Neural cell (in vitro differentiated cells): ENCODE results near the gene MYO3B. TPM values are rescaled to one million over a fixed set of nuclear protein-coding genes. Genes with fewer than 3 reads are reported as not detected.

Experiments
- H2AFZ ChIP-seq: fragments of 200-600, 300-800 bp; sonication (generic), shearing (Covaris generic); 2 replicates; pipeline ENCODE4 v1.6.0; 2014; ENCODE audit warnings: low read depth, mild to moderate bottlenecking, antibody characterized with exemption, low read length, moderate library complexity
- H3F3A ChIP-seq: fragments of 200-600 bp; shearing (Covaris generic); 2 replicates; pipeline ENCODE4 v1.6.1; 2016; ENCODE audit warnings: mild to moderate bottlenecking, moderate library complexity, mixed read lengths, antibody characterized with exemption, low read length; ENCODE audit not compliant: insufficient read depth, poor library complexity, severe bottlenecking
- H3K27ac ChIP-seq: fragments of 200-600, 300-800 bp; sonication (generic), shearing (Covaris generic); 2 replicates; pipeline ENCODE4 v1.5.1; 2014; ENCODE audit warnings: mild to moderate bottlenecking, low read length, moderate library complexity
- H3K27me3 ChIP-seq: fragments of 300-800, 200-600 bp; sonication (generic), shearing (Covaris generic); 2 replicates; pipeline ENCODE4 v1.6.0; 2014; ENCODE audit warnings: mild to moderate bottlenecking, low read depth, low read length, moderate library complexity; ENCODE audit not compliant: insufficient read depth
- H3K36me3 ChIP-seq: fragments of 300-800, 200-600 bp; sonication (generic), shearing (Covaris generic); 2 replicates; pipeline ENCODE4 v1.5.1; 2014; ENCODE audit warnings: mild to moderate bottlenecking, antibody characterized with exemption, low read length, moderate library complexity; ENCODE audit not compliant: insufficient read depth
- H3K4me2 ChIP-seq: fragments of 300-800, 200-600 bp; sonication (generic), shearing (Covaris generic); 2 replicates; pipeline ENCODE4 v1.6.0; 2014; ENCODE audit warnings: mild to moderate bottlenecking, low read length
- H3K4me3 ChIP-seq: fragments of 300-800, 200-600 bp; sonication (generic), shearing (Covaris generic); 2 replicates; pipeline ENCODE4 v1.5.1; 2014; ENCODE audit warnings: mild to moderate bottlenecking, low read length, moderate library complexity
- H3K79me2 ChIP-seq: fragments of 200-600 bp; shearing (Covaris generic); replicated peaks from 2 replicates; pipeline ENCODE4 v1.6.0; 2014; ENCODE audit warnings: mild to moderate bottlenecking, low read length, moderate library complexity; ENCODE audit not compliant: insufficient read depth
- H3K9ac ChIP-seq: fragments of 300-800, 200-600 bp; sonication (generic), shearing (Covaris generic); 2 replicates; pipeline ENCODE4 v1.6.1; 2016; ENCODE audit warnings: mild to moderate bottlenecking, low read length, mixed read lengths
- H3K9me2 ChIP-seq: fragments of 200-600 bp; shearing (Covaris generic); 2 replicates; pipeline ENCODE4 v1.6.1; 2016; ENCODE audit warnings: mild to moderate bottlenecking, low read length, mixed read lengths; ENCODE audit not compliant: insufficient read depth
- H3K9me3 ChIP-seq: fragments of 200-600, 300-800 bp; sonication (generic), shearing (Covaris generic); 2 replicates; pipeline ENCODE4 v1.6.1; 2016; ENCODE audit warnings: mild to moderate bottlenecking, mixed run types, low read length, moderate library complexity, mixed read lengths
- H4K20me1 ChIP-seq: fragments of 200-600 bp; shearing (Covaris generic); 2 replicates; pipeline ENCODE4 v1.6.1; 2016; ENCODE audit warnings: mild to moderate bottlenecking, mixed run types; ENCODE audit not compliant: insufficient read depth
- EP300 ChIP-seq: fragments of 450-650 bp; conservative IDR thresholded peaks from 2 replicates; pipeline ENCODE4 v1.6.1; 2014; ENCODE audit warnings: antibody characterized with exemption, mild to moderate bottlenecking, moderate library complexity; ENCODE audit not compliant: poor library complexity, severe bottlenecking
- EZH2 ChIP-seq: fragments of 200-600, 300-800 bp; shearing (Covaris generic), sonication (generic); IDR thresholded peaks from 2 replicates; pipeline ENCODE4 v1.6.1; 2014; ENCODE audit warnings: antibody characterized with exemption, low read length, borderline replicate concordance, mild to moderate bottlenecking; ENCODE audit not compliant: insufficient read depth, poor library complexity, severe bottlenecking
- MXI1 ChIP-seq: fragments of 450-650 bp; conservative IDR thresholded peaks from 2 replicates; pipeline ENCODE4 v1.6.1; 2014; ENCODE audit warnings: antibody characterized with exemption, mild to moderate bottlenecking; ENCODE audit not compliant: poor library complexity, severe bottlenecking
- POLR2AphosphoS5 ChIP-seq: IDR thresholded peaks from 2 replicates; pipeline ENCODE4 v1.6.1; 2012
- RAD21 ChIP-seq: fragments of 450-650 bp; conservative IDR thresholded peaks from 2 replicates; pipeline ENCODE4 v1.6.1; 2014; ENCODE audit warnings: antibody characterized with exemption, mild to moderate bottlenecking, moderate library complexity
- SMC3 ChIP-seq: fragments of 450-650 bp; conservative IDR thresholded peaks from 2 replicates; pipeline ENCODE4 v1.6.1; 2014; ENCODE audit warnings: antibody characterized with exemption, mild to moderate bottlenecking, moderate library complexity; ENCODE audit not compliant: poor library complexity
- TAF1 ChIP-seq: IDR thresholded peaks from 2 replicates; pipeline ENCODE4 v1.6.1; 2012; ENCODE audit warnings: low read depth
- polyA plus RNA-seq: library from polyadenylated mRNA; depleted of rRNA; stranded (reverse); fragments of >200 nt; gene quantifications from 2 replicates; pipeline ENCODE4 v1.2.3, GENCODE V29; 2014
- TF ChIP-seq, protein P1 (sequence below): IDR thresholded peaks from 2 replicates; pipeline ENCODE4 v1.6.1; 2012; ENCODE audit warnings: borderline replicate concordance
- TF ChIP-seq, protein P2 (sequence below): fragments of 450-650 bp; IDR thresholded peaks from 2 replicates; pipeline ENCODE4 v1.5.1; 2014; ENCODE audit warnings: antibody characterized with exemption, mild to moderate bottlenecking, moderate library complexity; ENCODE audit not compliant: poor library complexity, severe bottlenecking

MYO3B gene
- polyA plus RNA-seq, 1 donor from 2014 or later = 0.11 TPM

DNA sequence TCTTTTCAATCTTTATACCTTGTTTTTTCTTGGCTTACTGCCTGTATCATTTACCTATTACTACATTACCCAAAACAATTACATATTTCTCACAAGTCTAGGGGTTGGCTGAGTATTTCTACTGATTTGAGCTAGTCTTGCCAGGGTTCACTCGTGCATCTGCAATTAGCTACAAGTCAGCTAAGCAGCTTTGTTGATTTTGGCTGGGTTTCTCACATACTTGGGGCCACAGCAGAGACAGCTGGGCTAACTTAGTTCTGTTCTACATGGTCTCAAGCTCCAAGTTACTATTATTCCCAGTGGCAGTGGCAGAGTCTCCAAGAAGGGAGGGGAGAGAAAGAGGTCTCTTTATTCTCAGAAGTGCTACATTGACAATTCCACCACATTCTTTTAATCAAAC is 482.5 kb downstream of the MYO3B start:
- no peak overlapping the region for H2AFZ ChIP-seq
- H3K27ac ChIP-seq = no peak overlapping the region
- H3K27me3 ChIP-seq = no peaks in the 10 kb centered on the region
- no peaks in the 10 kb centered on the region for H4K20me1 ChIP-seq
- no peaks in the 10 kb centered on the region for H3K79me2 ChIP-seq
- no peak overlapping the region for H3K4me3 ChIP-seq
- H3K9me2 ChIP-seq = no peaks in the 10 kb centered on the region
- H3F3A ChIP-seq = no peaks in the 10 kb centered on the region
- H3K36me3 ChIP-seq = no peaks in the 10 kb centered on the region
- no peak overlapping the region for H3K9ac ChIP-seq
- no peaks in the 10 kb centered on the region for H3K9me3 ChIP-seq
- no peak overlapping the region for H3K4me2 ChIP-seq
- TF ChIP-seq RAD21 = no peak
- no peak for TF ChIP-seq MXI1
- TF ChIP-seq EZH2 = no peak
- no peak for TF ChIP-seq EP300
- no peak for TF ChIP-seq SMC3
- TF ChIP-seq TAF1 = no peak
- TF ChIP-seq, protein P1, sequence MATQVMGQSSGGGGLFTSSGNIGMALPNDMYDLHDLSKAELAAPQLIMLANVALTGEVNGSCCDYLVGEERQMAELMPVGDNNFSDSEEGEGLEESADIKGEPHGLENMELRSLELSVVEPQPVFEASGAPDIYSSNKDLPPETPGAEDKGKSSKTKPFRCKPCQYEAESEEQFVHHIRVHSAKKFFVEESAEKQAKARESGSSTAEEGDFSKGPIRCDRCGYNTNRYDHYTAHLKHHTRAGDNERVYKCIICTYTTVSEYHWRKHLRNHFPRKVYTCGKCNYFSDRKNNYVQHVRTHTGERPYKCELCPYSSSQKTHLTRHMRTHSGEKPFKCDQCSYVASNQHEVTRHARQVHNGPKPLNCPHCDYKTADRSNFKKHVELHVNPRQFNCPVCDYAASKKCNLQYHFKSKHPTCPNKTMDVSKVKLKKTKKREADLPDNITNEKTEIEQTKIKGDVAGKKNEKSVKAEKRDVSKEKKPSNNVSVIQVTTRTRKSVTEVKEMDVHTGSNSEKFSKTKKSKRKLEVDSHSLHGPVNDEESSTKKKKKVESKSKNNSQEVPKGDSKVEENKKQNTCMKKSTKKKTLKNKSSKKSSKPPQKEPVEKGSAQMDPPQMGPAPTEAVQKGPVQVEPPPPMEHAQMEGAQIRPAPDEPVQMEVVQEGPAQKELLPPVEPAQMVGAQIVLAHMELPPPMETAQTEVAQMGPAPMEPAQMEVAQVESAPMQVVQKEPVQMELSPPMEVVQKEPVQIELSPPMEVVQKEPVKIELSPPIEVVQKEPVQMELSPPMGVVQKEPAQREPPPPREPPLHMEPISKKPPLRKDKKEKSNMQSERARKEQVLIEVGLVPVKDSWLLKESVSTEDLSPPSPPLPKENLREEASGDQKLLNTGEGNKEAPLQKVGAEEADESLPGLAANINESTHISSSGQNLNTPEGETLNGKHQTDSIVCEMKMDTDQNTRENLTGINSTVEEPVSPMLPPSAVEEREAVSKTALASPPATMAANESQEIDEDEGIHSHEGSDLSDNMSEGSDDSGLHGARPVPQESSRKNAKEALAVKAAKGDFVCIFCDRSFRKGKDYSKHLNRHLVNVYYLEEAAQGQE = no peak
- TF ChIP-seq, protein P2, sequence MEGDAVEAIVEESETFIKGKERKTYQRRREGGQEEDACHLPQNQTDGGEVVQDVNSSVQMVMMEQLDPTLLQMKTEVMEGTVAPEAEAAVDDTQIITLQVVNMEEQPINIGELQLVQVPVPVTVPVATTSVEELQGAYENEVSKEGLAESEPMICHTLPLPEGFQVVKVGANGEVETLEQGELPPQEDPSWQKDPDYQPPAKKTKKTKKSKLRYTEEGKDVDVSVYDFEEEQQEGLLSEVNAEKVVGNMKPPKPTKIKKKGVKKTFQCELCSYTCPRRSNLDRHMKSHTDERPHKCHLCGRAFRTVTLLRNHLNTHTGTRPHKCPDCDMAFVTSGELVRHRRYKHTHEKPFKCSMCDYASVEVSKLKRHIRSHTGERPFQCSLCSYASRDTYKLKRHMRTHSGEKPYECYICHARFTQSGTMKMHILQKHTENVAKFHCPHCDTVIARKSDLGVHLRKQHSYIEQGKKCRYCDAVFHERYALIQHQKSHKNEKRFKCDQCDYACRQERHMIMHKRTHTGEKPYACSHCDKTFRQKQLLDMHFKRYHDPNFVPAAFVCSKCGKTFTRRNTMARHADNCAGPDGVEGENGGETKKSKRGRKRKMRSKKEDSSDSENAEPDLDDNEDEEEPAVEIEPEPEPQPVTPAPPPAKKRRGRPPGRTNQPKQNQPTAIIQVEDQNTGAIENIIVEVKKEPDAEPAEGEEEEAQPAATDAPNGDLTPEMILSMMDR = no peak
- no peak for TF ChIP-seq POLR2AphosphoS5

DNA sequence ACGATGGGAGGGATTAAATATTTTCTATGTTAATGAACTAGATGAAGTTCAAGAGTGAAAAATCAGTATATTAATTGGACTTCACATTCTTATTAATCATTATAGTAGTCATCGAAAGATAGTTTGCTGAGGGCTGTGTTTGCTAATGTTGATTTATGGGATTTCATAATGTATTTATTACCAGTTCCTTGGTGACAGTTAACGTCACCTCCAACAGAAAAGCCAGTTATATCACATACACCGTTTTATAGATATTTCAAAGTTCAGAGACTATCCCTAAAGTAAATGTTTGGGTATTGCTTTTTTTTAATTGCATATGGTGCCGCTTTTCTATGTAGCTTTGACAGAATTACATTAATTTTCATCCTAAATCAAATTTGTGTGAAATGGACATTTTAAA is 487.8 kb downstream of the MYO3B start:
- H3F3A ChIP-seq = no peaks in the 10 kb centered on the region
- H3K4me2 ChIP-seq = no peak overlapping the region
- no peaks in the 10 kb centered on the region for H4K20me1 ChIP-seq
- no peak overlapping the region for H3K27ac ChIP-seq
- H3K4me3 ChIP-seq = no peak overlapping the region
- H3K9ac ChIP-seq = no peak overlapping the region
- TF ChIP-seq TAF1 = no peak
- TF ChIP-seq EP300 = no peak
- TF ChIP-seq RAD21 = no peak
- TF ChIP-seq, protein P2 = no peak
- no peak for TF ChIP-seq POLR2AphosphoS5
- TF ChIP-seq EZH2 = no peak
- TF ChIP-seq SMC3 = no peak
- TF ChIP-seq, protein P1 = no peak
- no peak for TF ChIP-seq MXI1
- H3K27me3 ChIP-seq = no peaks in the 10 kb centered on the region
- no peaks in the 10 kb centered on the region for H3K36me3 ChIP-seq
- H3K9me2 ChIP-seq = no peaks in the 10 kb centered on the region
- H3K79me2 ChIP-seq = no peaks in the 10 kb centered on the region
- no peaks in the 10 kb centered on the region for H3K9me3 ChIP-seq
- H2AFZ ChIP-seq = no peak overlapping the region
